GM12878 (cell line): Measurements from ENCODE around the gene PUS3. TPM values are rescaled to one million over a fixed set of nuclear protein-coding genes. Genes with fewer than 3 reads are reported as not detected.

Experiments
- ATAC-seq: fragments of 200-7000 bp; cut with Tn5 transposase; 3 replicates; pipeline ENCODE4 v1.9.1; 2020; ENCODE audit warnings: mild to moderate bottlenecking, moderate library complexity
- BruUV-seq: library from RNA; stranded (reverse); fragments of 400-500 nt; replicated peaks from 2 replicates; lab custom pipeline; 2021; lab: Mats Ljungman, UMichigan
- CTCF ChIA-PET: fragments of 300-600 bp; sonication (Branson Sonifier 250); formaldehyde crosslinking; extraction: SDS; loops from one replicate; lab custom pipeline; 2021; ENCODE audit warnings: inconsistent platforms; lab: Yijun Ruan, JAX
- POLR2A ChIA-PET: fragments of 350-600 bp; formaldehyde crosslinking; extraction: SDS; loops from one replicate; lab custom pipeline; 2021; ENCODE audit warnings: inconsistent platforms; lab: Charles Lee
- RAD21 ChIA-PET: fragments of 300-600 bp; sonication (Branson Sonifier 250); formaldehyde crosslinking; loops from one replicate; lab custom pipeline; 2023; ENCODE audit warnings: antibody characterized with exemption; ENCODE audit not compliant: unreplicated experiment; lab: Charles Lee
- SMC1A ChIA-PET: fragments of 300-600 bp; sonication (Branson Sonifier 250); formaldehyde crosslinking; loops from one replicate; lab custom pipeline; 2023; ENCODE audit not compliant: unreplicated experiment, uncharacterized antibody; lab: Charles Lee
- DNase-seq: peaks from one replicate; pipeline ENCODE4 v3.0.0-alpha.2; 2011; ENCODE audit warnings: low read depth, low spot score
- FAIRE-seq: peaks from 3 replicates; lab custom pipeline; 2011; peaks lifted over from hg19 to GRCh38; lab: Jason Lieb, UNC
- H2AFZ ChIP-seq: 2 replicates; pipeline ENCODE4 v1.6.0; 2011; ENCODE audit warnings: low read depth, low read length, control low read depth; ENCODE audit not compliant: control insufficient read depth
- H3K27ac ChIP-seq: 2 replicates; pipeline ENCODE4 v1.5.1; 2011; ENCODE audit warnings: control low read depth; ENCODE audit not compliant: control insufficient read depth, insufficient read depth
- H3K27me3 ChIP-seq, 2 experiments: replicated peaks in 1 of 2; 2 replicates each; pipeline versions ENCODE4 v1.6.0 to v1.6.1; 2011; ENCODE audit warnings: low read length in 1 of 2; ENCODE audit not compliant: control insufficient read depth in 2 of 2, insufficient read depth in 2 of 2
- H3K36me3 ChIP-seq, 2 experiments: 2 replicates each; pipeline ENCODE4 v1.5.1; 2011; ENCODE audit warnings: low read length in 1 of 2; ENCODE audit not compliant: control insufficient read depth in 2 of 2, insufficient read depth in 2 of 2
- H3K4me1 ChIP-seq: 2 replicates; pipeline ENCODE4 v1.6.1; 2011; ENCODE audit warnings: mild to moderate bottlenecking, low read length, moderate library complexity, mixed read lengths; ENCODE audit not compliant: control insufficient read depth, insufficient read depth
- H3K4me2 ChIP-seq: 2 replicates; pipeline ENCODE4 v1.6.0; 2011; ENCODE audit warnings: control low read depth; ENCODE audit not compliant: control insufficient read depth, insufficient read depth
- H3K4me3 ChIP-seq: fragments of 200-600 bp; sonication (generic); 2 replicates; pipeline ENCODE4 v1.5.1; 2016
- H3K79me2 ChIP-seq: 2 replicates; pipeline ENCODE4 v1.6.0; 2011; ENCODE audit warnings: low read length; ENCODE audit not compliant: control insufficient read depth, insufficient read depth
- H3K9ac ChIP-seq: 2 replicates; pipeline ENCODE4 v1.8.0; 2011; ENCODE audit warnings: low read length, control low read depth, mixed read lengths; ENCODE audit not compliant: control insufficient read depth, insufficient read depth
- H3K9me3 ChIP-seq: replicated peaks from 3 replicates; pipeline ENCODE4 v1.5.1; 2011; ENCODE audit warnings: mild to moderate bottlenecking, low read length; ENCODE audit not compliant: control insufficient read depth, insufficient read depth
- H4K20me1 ChIP-seq: 2 replicates; pipeline ENCODE4 v1.6.0; 2011; ENCODE audit not compliant: control insufficient read depth, insufficient read depth
- HDAC6 ChIP-seq: fragments of 200-600 bp; sonication (generic); IDR thresholded peaks from one replicate; pipeline ENCODE4 v1.8.0; 2017; ENCODE audit warnings: antibody characterized with exemption; ENCODE audit not compliant: unreplicated experiment
- PAX8 ChIP-seq: fragments of 450-650 bp; IDR thresholded peaks from 2 replicates; pipeline ENCODE4 v1.6.1; 2017; ENCODE audit warnings: mild to moderate bottlenecking, moderate library complexity
- RAD21 ChIP-seq: IDR thresholded peaks from 2 replicates; pipeline ENCODE4 v1.6.1; 2011; ENCODE audit warnings: mild to moderate bottlenecking, low read depth, low read length, moderate library complexity; ENCODE audit not compliant: insufficient read depth
- SMAD1 ChIP-seq: fragments of 450-650 bp; IDR thresholded peaks from 2 replicates; pipeline ENCODE4 v1.6.1; 2018; ENCODE audit warnings: mild to moderate bottlenecking, low read depth; ENCODE audit not compliant: partially characterized antibody
- SPI1 ChIP-seq: IDR thresholded peaks from 2 replicates; pipeline ENCODE4 v1.6.1; 2011; ENCODE audit warnings: low read depth, mild to moderate bottlenecking, low read length, moderate library complexity, borderline replicate concordance; ENCODE audit not compliant: insufficient read depth
- ZNF592 ChIP-seq: fragments of 450-650 bp; IDR thresholded peaks from 2 replicates; pipeline ENCODE4 v1.6.1; 2017; ENCODE audit warnings: mild to moderate bottlenecking, moderate library complexity
- WGBS: methylation state at CpG from one replicate; pipeline ENCODE4 v1.1.6; 2016; ENCODE audit warnings: low lambda C conversion rate; ENCODE audit not compliant: insufficient replicate concordance, insufficient coverage; ENCODE audit errors: missing lambda C conversion rate; 5-methylcytosine and 5-hydroxymethylcytosine counted together
- in situ Hi-C: fragments of 300-500 bp; cut with MboI; formaldehyde crosslinking; loops from 9 replicates; pipeline ENCODE4 v1.14.3; 2018; ENCODE audit warnings: mixed read lengths
- intact Hi-C: fragments of 100-400 bp; cut with micrococcal nuclease; formaldehyde crosslinking; loops from one replicate; pipeline ENCODE4 v1.14.2; 2022; ENCODE audit not compliant: unreplicated experiment
- polyA plus RNA-seq, 11 experiments: library from polyadenylated mRNA; depleted of rRNA in 4 of 11; unstranded in 6 of 11; stranded (reverse) in 5 of 11; fragments of >200 nt; fragmentation: Nextera tagmentation in 4 of 11; fragmentation: Illumina TruSeq in 1 of 11; extraction: Ambion mirVana in 4 of 11; extraction: Trizol in 1 of 11; gene quantifications; 1 replicate in 1 of 11; 2 replicates in 10 of 11; pipeline versions ENCODE4 v1.2.1 to v1.2.3, GENCODE V29; 2011 to 2016; ENCODE audit warnings: inconsistent platforms in 2 of 11, missing spikeins in 2 of 11, low read depth in 1 of 11
- total RNA-seq, 4 experiments: library from RNA; depleted of rRNA in 3 of 4; stranded (reverse); fragments of >200 nt in 3 of 4; fragmentation: Illumina TruSeq in 1 of 4; extraction: Trizol in 1 of 4; gene quantifications; 2 replicates each; pipeline versions ENCODE4 v1.2.1 to v1.2.3, GENCODE V29; 2013 to 2021
- TF ChIP-seq, protein P1 (sequence below): IDR thresholded peaks from 2 replicates; pipeline ENCODE4 v1.6.1; 2011; ENCODE audit warnings: borderline replicate concordance, low read depth, mild to moderate bottlenecking, moderate library complexity, low read length; ENCODE audit not compliant: insufficient read depth, poor library complexity, severe bottlenecking
- TF ChIP-seq, protein P2 (sequence below): IDR thresholded peaks from 2 replicates; pipeline ENCODE4 v1.6.1; 2012; ENCODE audit warnings: improper control_type of control experiment, low read depth, low read length; ENCODE audit not compliant: insufficient replicate concordance

PUS3 gene
- total and polyA plus RNA-seq, 10 of the 15 experiments (the other 5 are each of a cell fraction or from before 2014, with no cell fraction given), result 10.9 to 22.4 (median 14.3) TPM

GRCh38 chr11:125921042-125921441 is 18.0 kb upstream of the PUS3 start:
- CTCF ChIA-PET, result interaction anchor here (0.7 to 5.9 kb wide), 6 partner anchors 9 to 563 kb away, joined by 3 to 120 read pairs (median 4); no protein-coding TSS in a partner anchor
- FAIRE-seq (no peak), ATAC-seq (no peak), DNase-seq (no peak)
- Histone ChIP-seq H3K9me3 (no peaks in the 10 kb centered on the region), H3K27me3 (peaks cover 0 to 4% of the 10 kb centered on the region in 2 experiments; a peak in 2 of 4 replicates), H4K20me1 (no peaks in the 10 kb centered on the region), H3K4me3 (no peak overlapping the region), H3K4me2 (no peak overlapping the region), H3K9ac (no peak overlapping the region), H3K79me2 (no peaks in the 10 kb centered on the region), H2AFZ (no peak overlapping the region), H3K36me3 (no peaks in the 10 kb centered on the region), H3K4me1 (no peaks in the 10 kb centered on the region), H3K27ac (no peak overlapping the region)
- BruUV-seq, result no TSS peak
- POLR2A ChIA-PET, result no interaction called here
- in situ Hi-C loops, result loop anchor here (5.0 kb wide), 1 partner anchor 271 kb away; no protein-coding TSS in a partner anchor
- intact Hi-C loops, result loop anchor here (5.0 to 10.0 kb wide), 2 partner anchors 141 to 394 kb away; partner anchors contain the start of gene CDON
- SMC1A ChIA-PET, result interaction anchor here (1.0 to 6.3 kb wide), 2 partner anchors 17 to 274 kb away, joined by 3 to 61 read pairs; partner anchors contain the start of gene DDX25
- WGBS, result 54% methylated on average over 9 of the region's 9 CpGs
- RAD21 ChIA-PET, result interaction anchor here (1.1 kb wide), 1 partner anchor 139 kb away, joined by 3 read pairs; no protein-coding TSS in a partner anchor
- TF ChIP-seq, protein P1, sequence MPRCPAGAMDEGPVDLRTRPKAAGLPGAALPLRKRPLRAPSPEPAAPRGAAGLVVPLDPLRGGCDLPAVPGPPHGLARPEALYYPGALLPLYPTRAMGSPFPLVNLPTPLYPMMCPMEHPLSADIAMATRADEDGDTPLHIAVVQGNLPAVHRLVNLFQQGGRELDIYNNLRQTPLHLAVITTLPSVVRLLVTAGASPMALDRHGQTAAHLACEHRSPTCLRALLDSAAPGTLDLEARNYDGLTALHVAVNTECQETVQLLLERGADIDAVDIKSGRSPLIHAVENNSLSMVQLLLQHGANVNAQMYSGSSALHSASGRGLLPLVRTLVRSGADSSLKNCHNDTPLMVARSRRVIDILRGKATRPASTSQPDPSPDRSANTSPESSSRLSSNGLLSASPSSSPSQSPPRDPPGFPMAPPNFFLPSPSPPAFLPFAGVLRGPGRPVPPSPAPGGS, result no peak
- TF ChIP-seq HDAC6 (no peak), ZNF592 (no peak), PAX8 (no peak), RAD21 (no peak), SPI1 (no peak), SMAD1 (no peak)
- TF ChIP-seq, protein P2, sequence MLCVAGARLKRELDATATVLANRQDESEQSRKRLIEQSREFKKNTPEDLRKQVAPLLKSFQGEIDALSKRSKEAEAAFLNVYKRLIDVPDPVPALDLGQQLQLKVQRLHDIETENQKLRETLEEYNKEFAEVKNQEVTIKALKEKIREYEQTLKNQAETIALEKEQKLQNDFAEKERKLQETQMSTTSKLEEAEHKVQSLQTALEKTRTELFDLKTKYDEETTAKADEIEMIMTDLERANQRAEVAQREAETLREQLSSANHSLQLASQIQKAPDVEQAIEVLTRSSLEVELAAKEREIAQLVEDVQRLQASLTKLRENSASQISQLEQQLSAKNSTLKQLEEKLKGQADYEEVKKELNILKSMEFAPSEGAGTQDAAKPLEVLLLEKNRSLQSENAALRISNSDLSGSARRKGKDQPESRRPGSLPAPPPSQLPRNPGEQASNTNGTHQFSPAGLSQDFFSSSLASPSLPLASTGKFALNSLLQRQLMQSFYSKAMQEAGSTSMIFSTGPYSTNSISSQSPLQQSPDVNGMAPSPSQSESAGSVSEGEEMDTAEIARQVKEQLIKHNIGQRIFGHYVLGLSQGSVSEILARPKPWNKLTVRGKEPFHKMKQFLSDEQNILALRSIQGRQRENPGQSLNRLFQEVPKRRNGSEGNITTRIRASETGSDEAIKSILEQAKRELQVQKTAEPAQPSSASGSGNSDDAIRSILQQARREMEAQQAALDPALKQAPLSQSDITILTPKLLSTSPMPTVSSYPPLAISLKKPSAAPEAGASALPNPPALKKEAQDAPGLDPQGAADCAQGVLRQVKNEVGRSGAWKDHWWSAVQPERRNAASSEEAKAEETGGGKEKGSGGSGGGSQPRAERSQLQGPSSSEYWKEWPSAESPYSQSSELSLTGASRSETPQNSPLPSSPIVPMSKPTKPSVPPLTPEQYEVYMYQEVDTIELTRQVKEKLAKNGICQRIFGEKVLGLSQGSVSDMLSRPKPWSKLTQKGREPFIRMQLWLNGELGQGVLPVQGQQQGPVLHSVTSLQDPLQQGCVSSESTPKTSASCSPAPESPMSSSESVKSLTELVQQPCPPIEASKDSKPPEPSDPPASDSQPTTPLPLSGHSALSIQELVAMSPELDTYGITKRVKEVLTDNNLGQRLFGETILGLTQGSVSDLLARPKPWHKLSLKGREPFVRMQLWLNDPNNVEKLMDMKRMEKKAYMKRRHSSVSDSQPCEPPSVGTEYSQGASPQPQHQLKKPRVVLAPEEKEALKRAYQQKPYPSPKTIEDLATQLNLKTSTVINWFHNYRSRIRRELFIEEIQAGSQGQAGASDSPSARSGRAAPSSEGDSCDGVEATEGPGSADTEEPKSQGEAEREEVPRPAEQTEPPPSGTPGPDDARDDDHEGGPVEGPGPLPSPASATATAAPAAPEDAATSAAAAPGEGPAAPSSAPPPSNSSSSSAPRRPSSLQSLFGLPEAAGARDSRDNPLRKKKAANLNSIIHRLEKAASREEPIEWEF, result no peak
